Neural progenitor cell (in vitro differentiated cells): ENCODE measurements around the gene WDR37. TPM values are rescaled to one million over a fixed set of nuclear protein-coding genes. Genes with fewer than 3 reads are reported as not detected.
"Not testable (repeated sequence)": the region's sequence is repeated elsewhere in the genome, so short reads cannot be mapped to it uniquely, and the experiment has no call there.

Source experiments
- DNase-seq: peaks from one replicate; pipeline ENCODE4 v3.0.0-alpha.2; 2016; ENCODE audit warnings: low spot score
- H2AFZ ChIP-seq: fragments of 200-600 bp; sonication (generic); replicated peaks from 2 replicates; pipeline ENCODE4 v1.6.1; 2016; ENCODE audit warnings: antibody characterized with exemption
- H3F3A ChIP-seq: fragments of 200-600 bp; sonication (generic); 2 replicates; pipeline ENCODE4 v1.6.1; 2016; ENCODE audit warnings: antibody characterized with exemption, low read depth
- H3K27ac ChIP-seq: fragments of 200-600 bp; sonication (generic); 2 replicates; pipeline ENCODE4 v1.5.1; 2016; ENCODE audit warnings: mild to moderate bottlenecking
- H3K27me3 ChIP-seq: fragments of 200-600 bp; sonication (generic); 2 replicates; pipeline ENCODE4 v1.6.1; 2016; ENCODE audit warnings: mild to moderate bottlenecking, moderate library complexity
- H3K36me3 ChIP-seq: fragments of 200-600 bp; sonication (generic); 2 replicates; pipeline ENCODE4 v1.5.1; 2016
- H3K4me1 ChIP-seq: fragments of 200-600 bp; sonication (generic); 2 replicates; pipeline ENCODE4 v1.6.1; 2016; ENCODE audit warnings: mixed run types
- H3K4me2 ChIP-seq: fragments of 200-600 bp; sonication (generic); 2 replicates; pipeline ENCODE4 v1.6.1; 2016
- H3K4me3 ChIP-seq: fragments of 200-600 bp; sonication (generic); 2 replicates; pipeline ENCODE4 v1.5.1; 2016
- H3K79me2 ChIP-seq: fragments of 200-600 bp; sonication (generic); 2 replicates; pipeline ENCODE4 v1.6.1; 2016; ENCODE audit warnings: low read depth
- H3K9ac ChIP-seq: fragments of 200-600 bp; sonication (generic); 2 replicates; pipeline ENCODE4 v1.6.1; 2016
- H3K9me3 ChIP-seq: fragments of 200-600 bp; sonication (generic); 2 replicates; pipeline ENCODE4 v1.5.1; 2016; ENCODE audit warnings: low read depth
- H4K20me1 ChIP-seq: fragments of 200-600 bp; sonication (generic); 2 replicates; pipeline ENCODE4 v1.6.1; 2016; ENCODE audit warnings: low read depth
- H3K27ac Mint-ChIP-seq: 3 replicates; pipeline ENCODE4 v1.8.0; 2021; ENCODE audit warnings: mixed read lengths
- H3K27me3 Mint-ChIP-seq: 2 replicates; pipeline ENCODE4 v1.8.0; 2022; ENCODE audit warnings: low read depth, mild to moderate bottlenecking, inconsistent platforms, moderate library complexity, mixed read lengths; ENCODE audit not compliant: insufficient read depth
- H3K36me3 Mint-ChIP-seq: 3 replicates; pipeline ENCODE4 v1.8.0; 2021; ENCODE audit warnings: mixed read lengths
- H3K4me1 Mint-ChIP-seq: 3 replicates; pipeline ENCODE4 v1.8.0; 2021; ENCODE audit warnings: mixed read lengths
- H3K4me3 Mint-ChIP-seq: 3 replicates; pipeline ENCODE4 v1.8.0; 2021; ENCODE audit warnings: mild to moderate bottlenecking, moderate library complexity, mixed read lengths
- H3K9me3 Mint-ChIP-seq: 3 replicates; pipeline ENCODE4 v1.8.0; 2020; ENCODE audit warnings: mixed read lengths
- EZH2 ChIP-seq: fragments of 200-600 bp; sonication (generic); IDR thresholded peaks from 2 replicates; pipeline ENCODE4 v1.6.1; 2017; ENCODE audit warnings: antibody characterized with exemption, mild to moderate bottlenecking, moderate library complexity
- EZH2phosphoT487 ChIP-seq: fragments of 200-600 bp; sonication (generic); IDR thresholded peaks from 2 replicates; pipeline ENCODE4 v1.6.1; 2017; ENCODE audit warnings: antibody characterized with exemption
- total RNA-seq: library from RNA; depleted of rRNA; stranded (reverse); fragments of >200 nt; gene quantifications from 2 replicates; pipeline ENCODE4 v1.2.3, GENCODE V29; 2015; ENCODE audit warnings: low replicate concordance
- TF ChIP-seq, protein P1 (sequence below): fragments of 200-600 bp; sonication (generic); IDR thresholded peaks from 2 replicates; pipeline ENCODE4 v1.5.1; 2017; ENCODE audit warnings: antibody characterized with exemption, mild to moderate bottlenecking

WDR37 gene
- total RNA-seq, 1 donor from 2014 or later = 14.7 TPM

GRCh38 chr10:1159131-1160061 lies 103.2 kb downstream of the WDR37 start:
- TF ChIP-seq EZH2 = no peak
- no peak for TF ChIP-seq EZH2phosphoT487
- TF ChIP-seq, protein P1, sequence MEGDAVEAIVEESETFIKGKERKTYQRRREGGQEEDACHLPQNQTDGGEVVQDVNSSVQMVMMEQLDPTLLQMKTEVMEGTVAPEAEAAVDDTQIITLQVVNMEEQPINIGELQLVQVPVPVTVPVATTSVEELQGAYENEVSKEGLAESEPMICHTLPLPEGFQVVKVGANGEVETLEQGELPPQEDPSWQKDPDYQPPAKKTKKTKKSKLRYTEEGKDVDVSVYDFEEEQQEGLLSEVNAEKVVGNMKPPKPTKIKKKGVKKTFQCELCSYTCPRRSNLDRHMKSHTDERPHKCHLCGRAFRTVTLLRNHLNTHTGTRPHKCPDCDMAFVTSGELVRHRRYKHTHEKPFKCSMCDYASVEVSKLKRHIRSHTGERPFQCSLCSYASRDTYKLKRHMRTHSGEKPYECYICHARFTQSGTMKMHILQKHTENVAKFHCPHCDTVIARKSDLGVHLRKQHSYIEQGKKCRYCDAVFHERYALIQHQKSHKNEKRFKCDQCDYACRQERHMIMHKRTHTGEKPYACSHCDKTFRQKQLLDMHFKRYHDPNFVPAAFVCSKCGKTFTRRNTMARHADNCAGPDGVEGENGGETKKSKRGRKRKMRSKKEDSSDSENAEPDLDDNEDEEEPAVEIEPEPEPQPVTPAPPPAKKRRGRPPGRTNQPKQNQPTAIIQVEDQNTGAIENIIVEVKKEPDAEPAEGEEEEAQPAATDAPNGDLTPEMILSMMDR = no peak
- Histone ChIP-seq H2AFZ (no peak overlapping the region), H3F3A (no peaks in the 10 kb centered on the region), H3K27me3 (no peaks in the 10 kb centered on the region), H3K9me3 (no peaks in the 10 kb centered on the region), H3K9ac (no peak overlapping the region), H3K36me3 (no peaks in the 10 kb centered on the region), H3K79me2 (no peaks in the 10 kb centered on the region), H3K4me3 (no peak overlapping the region), H3K27ac (no peak overlapping the region), H4K20me1 (no peaks in the 10 kb centered on the region), H3K4me2 (no peak overlapping the region), H3K4me1 (peaks cover 6% of the 10 kb centered on the region)
- no peaks in the 10 kb centered on the region for H3K36me3 Mint-ChIP-seq
- H3K4me3 Mint-ChIP-seq = no peak overlapping the region
- peaks cover 4% of the 10 kb centered on the region for H3K27me3 Mint-ChIP-seq
- DNase-seq = no peak
- H3K27ac Mint-ChIP-seq = peak overlapping the region; percentile 34
- H3K9me3 Mint-ChIP-seq = no peaks in the 10 kb centered on the region
- H3K4me1 Mint-ChIP-seq = peaks cover 28% of the 10 kb centered on the region

GRCh38 chr10:1160561-1161314 lies 104.6 kb downstream of the WDR37 start:
- H3F3A ChIP-seq = no peaks in the 10 kb centered on the region
- H3K27ac Mint-ChIP-seq = no peak overlapping the region
- no peak overlapping the region for H3K4me3 Mint-ChIP-seq
- no peak for TF ChIP-seq EZH2
- TF ChIP-seq EZH2phosphoT487 = no peak
- TF ChIP-seq, protein P1 = no peak
- no peak overlapping the region for H2AFZ ChIP-seq
- no peaks in the 10 kb centered on the region for H3K9me3 Mint-ChIP-seq
- peaks cover 4% of the 10 kb centered on the region for H3K27me3 Mint-ChIP-seq
- H3K4me1 ChIP-seq = peaks cover 6% of the 10 kb centered on the region
- peaks cover 22% of the 10 kb centered on the region for H3K4me1 Mint-ChIP-seq
- H4K20me1 ChIP-seq = no peaks in the 10 kb centered on the region
- no peaks in the 10 kb centered on the region for H3K36me3 Mint-ChIP-seq
- H3K79me2 ChIP-seq = no peaks in the 10 kb centered on the region
- H3K9me3 ChIP-seq = no peaks in the 10 kb centered on the region
- H3K27me3 ChIP-seq = no peaks in the 10 kb centered on the region
- H3K4me3 ChIP-seq = no peak overlapping the region
- no peak overlapping the region for H3K27ac ChIP-seq
- no peak for DNase-seq
- no peak overlapping the region for H3K4me2 ChIP-seq
- no peaks in the 10 kb centered on the region for H3K36me3 ChIP-seq
- no peak overlapping the region for H3K9ac ChIP-seq

GRCh38 chr10:1161315-1161673 lies 105.1 kb downstream of the WDR37 start:
- H4K20me1 ChIP-seq, H3F3A ChIP-seq, H3K4me3 Mint-ChIP-seq, H3K27me3 ChIP-seq, H2AFZ ChIP-seq, DNase-seq, H3K36me3 Mint-ChIP-seq, H3K9me3 ChIP-seq, H3K79me2 ChIP-seq, H3K4me3 ChIP-seq, H3K36me3 ChIP-seq, H3K4me1 ChIP-seq, H3K9me3 Mint-ChIP-seq, H3K4me2 ChIP-seq, H3K27ac Mint-ChIP-seq, H3K9ac ChIP-seq, H3K27me3 Mint-ChIP-seq, H3K27ac ChIP-seq: not testable (repeated sequence)
- H3K4me1 Mint-ChIP-seq = peaks cover 22% of the 10 kb centered on the region
